ENCODE results near the gene KCTD14.
"Not testable (repeated sequence)": the region's sequence is repeated elsewhere in the genome, so short reads cannot be mapped to it uniquely, and the experiment has no call there.

KCTD14 gene

DNA sequence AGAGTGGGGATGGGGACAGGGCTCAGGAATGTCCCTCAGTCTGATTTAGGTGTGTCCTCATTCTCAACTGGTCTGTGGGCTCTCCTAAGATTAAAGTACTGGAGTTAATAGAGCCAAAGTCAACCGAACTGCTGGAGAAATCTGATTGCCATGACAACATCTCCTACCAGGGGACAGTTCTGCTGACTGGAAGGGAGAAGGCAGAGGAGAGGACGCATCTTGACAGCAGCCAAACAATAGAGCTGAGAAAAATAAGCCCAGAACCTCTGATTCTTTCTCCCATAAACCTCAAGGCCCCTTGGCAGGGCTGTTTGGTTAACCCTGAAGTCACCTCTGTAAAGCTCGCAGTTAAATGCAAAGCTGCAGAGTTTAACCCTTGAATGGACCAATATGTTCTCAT is 2.8 kb downstream of the KCTD14 start:
- no peak for DNase-seq

DNA sequence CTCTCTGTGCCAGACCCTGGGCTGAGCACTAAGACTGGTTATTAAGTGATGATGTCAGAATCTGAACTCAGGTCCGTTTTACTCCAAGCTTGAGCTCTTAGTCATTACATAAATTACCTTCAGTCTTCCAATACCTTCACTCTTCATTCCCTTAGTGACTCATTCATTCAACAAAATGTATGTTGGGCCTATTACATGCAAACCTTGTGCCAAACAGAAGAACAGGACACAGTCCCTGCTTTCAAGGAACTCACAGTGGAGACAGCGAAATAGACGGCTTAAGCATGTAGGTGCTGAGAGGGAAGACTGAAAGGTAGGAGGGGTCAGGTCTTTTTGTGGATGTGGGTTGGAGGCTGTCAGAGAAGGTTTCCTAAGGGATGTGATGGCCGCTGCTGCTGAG is 3.3 kb downstream of the KCTD14 start:
- no peak for DNase-seq

DNA sequence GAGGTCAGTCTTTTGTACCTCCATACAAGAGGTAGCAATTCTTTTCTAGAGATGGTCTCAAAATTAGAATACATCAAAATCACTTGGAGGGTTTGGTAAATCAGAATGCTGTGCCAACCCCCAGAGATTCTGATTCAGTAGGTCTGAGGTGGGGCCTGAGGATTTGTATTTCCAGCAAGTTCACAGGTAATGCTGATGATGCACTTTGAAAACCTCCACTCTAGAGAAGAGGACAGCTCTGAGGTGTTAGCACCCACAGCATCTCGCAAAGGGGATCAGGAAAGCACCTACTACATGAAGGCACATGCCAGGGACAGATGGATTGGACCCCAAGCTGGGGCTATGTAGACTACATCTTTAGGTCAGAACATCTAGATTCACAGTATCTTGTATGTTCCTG is 7.2 kb downstream of the KCTD14 start:
- DNase-seq: no peak

DNA sequence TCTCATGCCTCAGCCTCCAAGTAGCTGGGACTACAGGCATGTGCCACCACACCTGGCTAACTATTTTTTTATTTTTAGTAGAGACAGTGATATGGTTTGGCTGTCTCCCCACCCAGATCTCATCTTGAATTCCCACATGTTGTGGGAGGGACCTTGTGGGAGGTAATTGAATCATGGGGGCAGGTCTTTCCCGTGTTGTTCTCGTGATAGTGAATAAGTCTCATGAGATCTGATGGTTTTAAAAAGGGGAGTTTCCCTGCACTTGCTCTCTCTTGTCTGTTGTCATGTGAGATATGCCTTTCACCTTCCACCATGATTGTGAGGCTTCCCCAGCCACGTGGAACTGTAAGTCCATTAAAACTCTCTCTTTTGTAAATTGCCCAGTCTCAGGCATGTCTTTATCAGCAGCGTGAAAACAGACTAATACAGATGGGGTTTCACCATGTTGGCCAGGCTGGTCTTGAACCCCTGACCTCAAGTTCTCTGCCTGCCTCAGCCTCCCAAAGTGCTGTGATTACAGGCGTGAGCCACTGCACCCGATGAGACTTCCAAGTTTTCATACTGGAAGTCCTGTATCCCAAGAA is 8.0 kb downstream of the KCTD14 start:
- not testable (repeated sequence) for DNase-seq

DNA sequence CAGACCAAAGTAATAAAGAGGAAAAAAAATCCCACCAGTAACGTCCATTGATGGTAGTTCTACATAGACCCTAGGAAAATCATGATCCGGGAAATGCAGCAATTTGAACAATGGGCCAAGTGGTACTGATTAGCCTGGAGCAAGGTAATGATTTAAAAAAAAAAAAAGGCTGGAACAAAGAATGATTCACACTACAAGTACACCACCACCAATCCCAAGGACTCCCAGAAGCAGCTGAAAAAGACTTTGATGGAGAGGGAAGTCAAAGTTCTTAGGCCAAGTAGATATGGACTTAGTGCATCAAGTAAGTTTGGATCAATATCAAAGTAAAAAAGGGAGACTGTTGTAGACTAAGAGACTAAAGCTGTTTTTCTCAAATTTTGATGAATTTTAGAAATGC is 11.8 kb downstream of the KCTD14 start:
- no peak for DNase-seq

DNA sequence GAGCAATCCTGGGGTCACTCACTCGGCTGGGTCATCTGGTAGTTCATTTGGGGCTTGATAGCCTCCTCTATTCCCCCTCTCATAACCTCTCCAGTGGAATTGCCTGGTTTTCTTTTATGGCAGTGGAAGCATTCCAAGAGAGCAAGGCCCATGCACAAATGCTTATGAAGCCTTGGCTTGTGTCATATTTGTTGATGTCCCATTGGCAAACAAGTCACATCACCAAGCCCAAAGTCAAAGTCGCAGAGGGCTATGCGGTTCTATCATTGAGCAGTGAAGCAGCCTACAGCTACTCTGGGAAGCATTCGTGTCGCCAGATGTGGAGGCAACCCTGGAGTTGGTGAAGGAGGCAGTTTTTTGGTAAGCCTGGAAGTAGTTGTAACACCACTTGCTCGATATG is 12.3 kb downstream of the KCTD14 start:
- DNase-seq: no peak

DNA sequence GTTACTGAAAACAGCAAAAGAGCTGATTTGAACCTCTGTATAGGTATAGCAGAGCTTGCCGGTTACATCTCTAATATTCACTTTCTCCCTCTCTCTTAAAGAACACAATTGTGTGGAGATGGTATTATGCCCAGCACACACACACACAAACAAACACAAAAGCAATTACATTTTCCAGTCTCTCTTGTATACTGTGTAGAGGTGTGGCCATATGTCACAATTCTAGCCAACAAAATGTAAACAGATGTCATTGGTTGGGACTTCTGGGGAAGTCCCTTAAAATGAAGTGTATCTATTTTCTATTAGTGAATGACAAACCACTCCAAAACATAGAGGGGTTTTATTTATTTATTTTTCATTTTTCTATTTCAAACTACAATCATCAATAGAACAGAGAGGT is 12.8 kb downstream of the KCTD14 start:
- no peak for DNase-seq

DNA sequence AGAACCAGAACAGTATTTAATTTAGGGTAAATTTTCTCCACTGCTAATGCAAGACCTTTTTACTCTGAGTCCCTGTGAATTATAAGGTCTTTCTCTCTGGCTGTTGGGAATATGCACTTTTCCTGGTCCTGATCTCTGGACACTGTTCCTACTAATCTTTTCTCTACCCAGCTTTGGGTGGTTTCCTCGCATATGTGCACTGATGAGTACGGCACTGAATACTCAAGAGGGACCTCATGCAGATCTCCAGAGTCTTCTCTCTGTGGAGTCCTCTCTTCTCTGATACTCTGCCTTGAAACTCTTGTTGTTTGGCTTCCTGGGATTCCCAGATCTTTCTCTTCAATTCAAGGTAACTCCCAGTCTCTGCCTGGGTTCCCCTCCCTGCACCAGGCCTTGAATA is 14.0 kb downstream of the KCTD14 start:
- no peak for DNase-seq

DNA sequence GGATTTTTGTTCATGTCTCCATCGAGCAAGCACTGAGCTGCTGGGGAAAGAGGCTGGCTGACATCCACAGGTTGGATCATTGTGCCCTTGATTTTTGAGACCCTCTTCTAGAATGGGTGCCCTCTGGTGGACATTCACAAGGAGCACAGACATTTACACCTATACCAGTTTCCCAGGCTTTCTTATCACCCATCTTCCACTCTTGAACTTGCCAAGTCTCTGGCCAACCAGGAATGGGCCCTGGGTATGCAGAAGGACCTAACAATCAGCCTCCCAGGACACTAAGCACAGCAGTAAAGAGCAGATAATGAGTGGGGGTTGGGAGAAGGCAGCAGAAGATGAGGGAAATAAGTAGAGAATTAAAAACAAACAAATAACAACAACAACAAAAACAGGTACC is 22.9 kb downstream of the KCTD14 start:
- peak; percentile 17 to 39 for DNase-seq

DNA sequence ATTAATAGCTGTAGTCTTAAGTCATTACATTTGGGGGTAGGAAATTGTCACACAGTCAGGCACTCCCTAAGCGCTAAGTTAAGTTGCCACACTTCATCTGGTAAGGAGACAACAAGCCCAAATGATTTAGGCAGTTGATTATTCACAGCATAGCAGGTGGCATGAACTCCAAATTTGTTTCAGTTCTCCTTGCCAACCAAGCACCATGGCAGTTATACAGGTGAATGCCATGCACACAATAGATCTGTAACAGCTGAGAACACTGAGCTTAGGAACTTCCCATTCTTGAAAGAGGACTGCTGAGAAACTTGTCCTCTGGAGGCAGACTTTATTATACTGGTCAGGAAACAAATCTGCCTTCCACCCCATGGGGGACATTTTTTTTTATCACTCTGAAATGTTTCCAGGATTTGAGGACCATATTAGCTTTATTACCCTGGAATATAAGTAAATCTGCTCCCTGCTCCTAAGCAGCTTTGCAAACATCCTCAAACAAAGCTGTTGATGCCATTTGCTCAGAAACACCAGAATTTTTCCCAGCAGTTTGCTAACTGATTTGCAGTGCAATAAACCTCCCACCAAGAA is 23.5 kb downstream of the KCTD14 start:
- no peak for DNase-seq

DNA sequence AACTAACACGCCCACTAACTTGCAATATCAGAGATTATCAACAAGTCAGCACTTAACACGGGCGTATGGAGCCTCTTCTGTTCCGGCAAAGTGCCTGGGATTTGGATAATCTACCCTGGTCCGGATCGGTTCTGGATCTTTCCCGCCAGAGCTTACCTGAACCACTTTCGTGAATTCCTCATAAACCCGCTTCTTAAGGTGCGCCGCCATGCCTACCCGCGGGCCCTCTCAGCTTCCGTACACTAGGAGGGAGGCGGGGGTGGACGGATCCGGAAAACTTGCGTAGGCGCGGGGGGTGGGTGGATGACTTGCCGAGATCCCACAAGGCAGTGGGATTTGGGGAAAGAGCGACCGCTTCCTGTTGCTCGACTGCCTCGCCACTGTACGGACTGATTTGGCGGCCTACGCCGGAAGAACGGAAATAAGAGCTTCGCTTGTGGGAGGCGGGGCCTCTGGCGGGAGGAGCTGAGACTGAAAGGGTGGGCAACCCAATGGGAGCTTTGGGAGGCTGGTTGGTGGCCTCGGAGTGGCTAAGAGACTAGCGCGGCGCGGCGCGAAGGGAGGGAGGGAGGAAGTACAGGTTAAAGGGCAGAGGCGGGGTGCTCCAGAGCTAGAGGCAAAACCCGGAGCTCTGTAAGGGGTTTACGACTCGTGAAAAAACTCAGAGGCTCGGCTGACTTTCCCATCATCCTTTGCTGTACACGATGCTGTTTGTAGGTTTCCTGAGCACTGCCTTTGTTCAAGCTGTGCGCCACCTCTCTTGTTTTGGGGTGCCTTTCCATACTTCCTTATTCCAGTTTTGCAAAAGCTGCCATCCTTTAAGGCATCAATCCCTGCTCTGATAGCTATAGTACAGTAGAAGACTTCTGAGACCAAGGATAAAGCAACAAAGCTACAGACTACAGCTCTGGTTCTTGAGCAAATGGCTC is 28.4 kb downstream of the KCTD14 start, which contains the start of gene INTS4:
Gene INTS4, minus strand, starts transcription at position 235 of the 929 bp plus-strand sequence. Its CDS starts 25 bp downstream, at position 210.
- DNase-seq: peak; percentile 94

DNA sequence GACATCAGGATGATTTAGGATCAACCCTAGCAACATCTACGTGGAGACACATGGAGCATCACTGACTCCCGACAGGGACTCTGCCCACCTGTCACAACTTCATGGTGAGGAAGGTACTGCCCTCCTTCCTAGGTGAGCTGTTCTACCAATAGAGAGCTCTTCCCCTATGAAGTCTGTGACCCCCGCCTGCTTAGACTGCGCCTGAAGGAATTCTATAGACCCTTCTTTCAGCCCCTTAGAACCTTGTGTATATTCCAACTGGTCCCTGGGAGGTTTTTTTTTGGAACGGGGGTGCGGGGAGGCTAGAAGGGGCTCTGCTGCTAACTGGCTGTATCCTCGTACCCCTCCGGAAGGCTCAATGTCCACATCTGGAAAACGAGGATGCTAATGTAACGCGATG is 29.2 kb downstream of the KCTD14 start:
- no peak for DNase-seq

DNA sequence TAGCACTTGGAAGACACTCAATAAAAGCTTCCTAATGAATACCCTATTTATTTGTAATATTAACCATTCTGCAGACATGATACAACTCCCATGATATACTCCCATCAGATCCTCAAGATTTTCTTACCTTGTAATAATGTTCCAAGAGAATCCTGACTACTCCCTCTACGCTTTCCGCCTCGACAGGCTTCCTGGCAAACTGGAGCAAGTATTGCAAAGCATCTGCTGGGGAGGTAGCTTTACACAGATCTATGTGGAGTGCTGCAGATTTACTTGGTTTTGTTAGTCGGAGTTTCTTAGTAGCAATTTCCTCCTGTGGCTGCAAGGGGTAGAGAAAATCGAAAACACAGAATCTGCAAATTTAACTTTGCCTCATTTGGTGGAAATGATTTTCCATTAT is 32.1 kb downstream of the KCTD14 start:
- DNase-seq: no peak

DNA sequence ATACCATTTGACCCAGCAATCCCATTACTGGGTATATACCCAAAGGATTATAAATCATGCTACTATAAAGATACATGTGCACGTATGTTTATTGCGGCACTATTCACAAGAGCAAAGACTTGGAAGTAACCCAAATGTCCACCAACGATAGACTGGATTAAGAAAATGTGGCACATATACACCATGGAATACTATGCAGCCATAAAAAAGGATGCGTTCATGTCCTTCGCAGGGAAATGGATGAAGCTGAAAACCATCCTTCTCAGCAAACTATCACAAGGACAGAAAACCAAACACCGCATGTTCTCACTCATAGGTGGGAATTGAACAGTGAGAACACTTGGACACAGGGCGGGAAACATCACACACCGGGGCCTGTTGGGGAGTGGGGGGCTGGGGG is 36.6 kb downstream of the KCTD14 start:
- DNase-seq: not testable (repeated sequence)

DNA sequence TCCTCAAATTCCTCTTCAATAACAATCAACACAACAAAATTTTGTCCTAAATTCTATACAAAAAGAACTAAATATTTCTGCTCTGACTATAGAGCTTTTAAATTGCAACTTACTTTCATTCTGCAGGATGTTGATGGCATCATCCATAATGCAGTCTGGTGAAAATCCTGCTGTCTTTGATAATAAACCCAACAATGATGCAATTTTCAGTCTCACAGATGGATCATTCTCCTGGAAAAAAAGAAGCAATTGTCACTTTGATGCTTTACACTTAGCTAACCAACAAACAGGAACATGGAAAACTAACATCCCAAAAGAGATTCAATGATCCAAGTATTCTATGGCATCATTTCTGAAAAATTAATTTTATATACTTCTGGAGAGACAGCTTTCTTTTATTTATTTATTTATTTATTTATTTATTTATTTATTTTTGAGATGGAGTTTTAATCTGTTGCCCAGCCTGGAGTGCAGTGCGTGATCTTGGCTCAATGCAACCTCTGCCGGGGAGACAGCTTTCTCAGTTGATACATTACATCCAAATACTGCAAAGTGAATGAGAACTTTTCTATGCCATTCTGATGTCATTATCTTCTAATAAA is 41.6 kb downstream of the KCTD14 start:
- DNase-seq: no peak

DNA sequence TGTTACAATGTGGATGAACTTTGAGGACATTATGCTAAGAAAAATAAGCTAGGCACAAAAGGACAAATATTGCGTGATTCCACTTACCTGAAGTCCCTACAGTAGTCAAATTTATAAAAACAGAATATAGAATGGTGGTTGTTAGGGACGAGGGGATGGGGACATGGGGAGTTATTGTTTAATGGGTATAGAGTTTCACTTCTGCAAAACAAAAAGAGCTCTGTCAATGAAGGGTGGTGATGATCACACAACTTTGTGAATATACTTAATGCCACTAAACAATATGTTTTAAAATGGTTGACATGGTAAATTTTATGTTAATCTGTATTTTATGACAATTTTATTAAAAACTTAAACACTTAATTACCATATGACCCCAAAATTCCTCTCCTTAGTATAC is 54.7 kb downstream of the KCTD14 start:
- no peak for DNase-seq

DNA sequence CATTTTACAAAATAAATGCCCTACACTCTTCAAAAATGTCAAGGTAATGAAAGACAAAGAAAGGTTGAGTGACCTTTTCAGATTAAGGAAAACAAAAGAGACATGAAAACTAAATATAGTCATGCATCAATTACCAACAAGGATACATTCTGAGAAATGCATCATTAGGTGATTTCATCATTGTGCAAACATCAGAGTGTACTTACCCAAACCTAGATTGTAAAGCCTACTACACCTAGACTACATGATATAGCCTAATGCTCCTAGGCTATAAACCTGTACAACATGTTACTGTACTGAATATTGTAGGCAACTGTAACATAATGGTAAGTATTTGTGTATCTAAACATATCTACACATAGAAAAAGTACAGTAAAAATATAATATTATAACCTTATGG is 55.3 kb downstream of the KCTD14 start:
- no peak for DNase-seq

DNA sequence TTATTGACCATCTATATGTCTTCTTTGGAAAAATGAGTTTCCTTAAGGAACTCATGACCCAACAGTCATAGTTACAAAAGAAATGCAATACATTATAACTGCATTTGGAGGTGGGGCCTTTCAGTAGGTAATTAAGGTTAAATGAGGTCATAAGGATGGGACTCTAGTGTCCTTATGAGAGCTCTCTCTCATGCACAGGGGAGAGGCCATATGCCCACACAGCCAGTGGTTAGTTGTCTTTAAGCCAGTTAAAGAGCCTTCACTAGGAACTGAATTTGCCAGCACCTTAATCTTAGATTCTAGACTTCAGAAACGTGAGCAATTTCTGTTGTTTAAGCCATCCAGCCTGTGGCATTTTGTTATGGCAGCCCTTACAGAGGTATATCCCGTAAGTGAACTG is 56.0 kb downstream of the KCTD14 start:
- no peak for DNase-seq

DNA sequence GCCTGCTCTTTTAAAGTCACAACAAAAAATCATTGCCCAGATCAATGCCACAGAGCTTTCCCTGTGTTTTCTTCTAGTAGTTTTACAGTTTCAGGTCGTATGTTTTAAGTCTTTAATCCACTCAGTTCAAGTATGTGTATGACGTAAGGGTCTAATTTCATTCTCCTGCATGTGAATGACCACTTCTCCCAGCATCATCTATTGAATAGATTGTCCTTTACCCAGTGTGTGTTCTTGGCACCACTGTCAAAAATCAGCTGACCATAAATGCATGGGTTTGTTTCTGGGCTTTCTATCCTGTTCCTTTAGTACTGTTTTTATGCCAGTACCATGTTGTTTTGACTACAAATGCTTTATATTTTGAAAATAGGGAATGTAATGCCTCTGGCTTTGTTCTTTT is 56.7 kb downstream of the KCTD14 start:
- DNase-seq: no peak

Data from stimulated activated CD4-positive, alpha-beta T cell treated with anti-CD3 and anti-CD28 coated beads, Interleukin-2, amount 100 ng/mL, for 48 hours (primary cell).